ENCODE results near the gene CENPF. TPM values are rescaled to one million over a fixed set of nuclear protein-coding genes. Genes with fewer than 3 reads are reported as not detected.

CENPF gene
- total and polyA plus RNA-seq, 9 donors = 25.5 to 54.2 (median 40.7) TPM

DNA sequence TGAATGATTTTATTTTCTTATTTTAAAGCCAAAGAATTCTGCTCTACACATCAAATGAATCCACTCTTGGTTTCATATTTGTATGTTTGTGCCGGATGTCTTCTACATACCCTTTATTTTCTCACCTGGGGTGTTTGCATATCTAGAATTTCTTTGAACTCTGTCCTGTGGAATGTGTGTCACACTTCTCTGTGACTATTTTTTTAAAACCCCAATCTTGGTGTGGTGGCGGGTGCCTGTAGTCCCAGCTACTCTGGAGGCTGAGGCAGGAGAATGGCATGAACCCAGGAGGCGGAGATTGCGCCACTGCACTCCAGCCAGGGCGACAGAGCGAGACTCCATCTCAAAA is 35.4 kb downstream of the CENPF start:
- Histone ChIP-seq H3K36me3 (ENCODE audit: control insufficient read depth, insufficient read depth, low read length) (peaks cover 30% of the 10 kb centered on the region), H3K9me3 (replicated peaks; ENCODE audit: control insufficient read depth, low read depth, low read length) (no peaks in the 10 kb centered on the region), H3K27me3 (ENCODE audit: control insufficient read depth, insufficient read depth, low read length) (no peaks in the 10 kb centered on the region), H3K4me1 (ENCODE audit: control insufficient read depth, insufficient read depth, low read length) (no peaks in the 10 kb centered on the region), H3K27ac (ENCODE audit: low read length) (no peak overlapping the region), H3K4me3 (ENCODE audit: low read length) (no peak overlapping the region)
- no peak for DNase-seq
- 73% methylated on average over 2 of the region's 6 CpGs for WGBS (ENCODE audit: insufficient coverage)

DNA sequence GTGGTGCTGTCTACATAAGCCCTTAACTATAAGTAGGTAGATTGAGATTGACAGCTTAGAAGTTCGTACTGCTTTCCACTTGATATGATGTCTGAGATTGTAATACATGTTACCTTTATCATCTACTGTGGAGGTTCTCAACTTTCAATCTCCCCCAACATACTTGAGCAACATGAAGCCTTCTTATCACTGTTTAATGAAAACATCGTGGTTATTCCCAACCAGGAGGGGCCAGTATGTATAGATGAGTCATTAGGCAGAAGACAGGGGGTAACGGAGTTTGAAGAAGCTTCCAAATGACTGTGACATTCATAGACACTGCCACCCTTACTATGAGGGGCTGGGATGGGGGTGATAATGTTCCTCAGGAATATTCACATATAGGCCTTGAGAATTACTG is 36.0 kb downstream of the CENPF start:
- WGBS (ENCODE audit: insufficient coverage) = no CpG with 5 or more reads among the region's 3 CpGs
- H3K27ac ChIP-seq (ENCODE audit: low read length) = no peak overlapping the region
- peaks cover 24% of the 10 kb centered on the region for H3K36me3 ChIP-seq (ENCODE audit: control insufficient read depth, insufficient read depth, low read length)
- no peak for DNase-seq
- no peak overlapping the region for H3K4me3 ChIP-seq (ENCODE audit: low read length)
- no peaks in the 10 kb centered on the region for H3K27me3 ChIP-seq (ENCODE audit: control insufficient read depth, insufficient read depth, low read length)
- H3K4me1 ChIP-seq (ENCODE audit: control insufficient read depth, insufficient read depth, low read length) = no peaks in the 10 kb centered on the region
- H3K9me3 ChIP-seq (replicated peaks; ENCODE audit: control insufficient read depth, low read depth, low read length) = no peaks in the 10 kb centered on the region

DNA sequence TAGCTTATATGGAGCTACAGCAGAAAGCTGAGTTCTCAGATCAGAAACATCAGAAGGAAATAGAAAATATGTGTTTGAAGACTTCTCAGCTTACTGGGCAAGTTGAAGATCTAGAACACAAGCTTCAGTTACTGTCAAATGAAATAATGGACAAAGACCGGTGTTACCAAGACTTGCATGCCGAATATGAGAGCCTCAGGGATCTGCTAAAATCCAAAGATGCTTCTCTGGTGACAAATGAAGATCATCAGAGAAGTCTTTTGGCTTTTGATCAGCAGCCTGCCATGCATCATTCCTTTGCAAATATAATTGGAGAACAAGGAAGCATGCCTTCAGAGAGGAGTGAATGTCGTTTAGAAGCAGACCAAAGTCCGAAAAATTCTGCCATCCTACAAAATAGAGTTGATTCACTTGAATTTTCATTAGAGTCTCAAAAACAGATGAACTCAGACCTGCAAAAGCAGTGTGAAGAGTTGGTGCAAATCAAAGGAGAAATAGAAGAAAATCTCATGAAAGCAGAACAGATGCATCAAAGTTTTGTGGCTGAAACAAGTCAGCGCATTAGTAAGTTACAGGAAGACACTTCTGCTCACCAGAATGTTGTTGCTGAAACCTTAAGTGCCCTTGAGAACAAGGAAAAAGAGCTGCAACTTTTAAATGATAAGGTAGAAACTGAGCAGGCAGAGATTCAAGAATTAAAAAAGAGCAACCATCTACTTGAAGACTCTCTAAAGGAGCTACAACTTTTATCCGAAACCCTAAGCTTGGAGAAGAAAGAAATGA is 37.6 kb downstream of the CENPF start:
- Histone ChIP-seq H3K36me3 (ENCODE audit: control insufficient read depth, insufficient read depth, low read length) (peaks cover 23% of the 10 kb centered on the region), H3K27me3 (ENCODE audit: control insufficient read depth, insufficient read depth, low read length) (no peaks in the 10 kb centered on the region), H3K27ac (ENCODE audit: low read length) (no peak overlapping the region), H3K9me3 (replicated peaks; ENCODE audit: control insufficient read depth, low read depth, low read length) (no peaks in the 10 kb centered on the region), H3K4me1 (ENCODE audit: control insufficient read depth, insufficient read depth, low read length) (no peaks in the 10 kb centered on the region), H3K4me3 (ENCODE audit: low read length) (no peak overlapping the region)
- no peak for DNase-seq
- 92% methylated on average over 2 of the region's 6 CpGs for WGBS (ENCODE audit: insufficient coverage)

DNA sequence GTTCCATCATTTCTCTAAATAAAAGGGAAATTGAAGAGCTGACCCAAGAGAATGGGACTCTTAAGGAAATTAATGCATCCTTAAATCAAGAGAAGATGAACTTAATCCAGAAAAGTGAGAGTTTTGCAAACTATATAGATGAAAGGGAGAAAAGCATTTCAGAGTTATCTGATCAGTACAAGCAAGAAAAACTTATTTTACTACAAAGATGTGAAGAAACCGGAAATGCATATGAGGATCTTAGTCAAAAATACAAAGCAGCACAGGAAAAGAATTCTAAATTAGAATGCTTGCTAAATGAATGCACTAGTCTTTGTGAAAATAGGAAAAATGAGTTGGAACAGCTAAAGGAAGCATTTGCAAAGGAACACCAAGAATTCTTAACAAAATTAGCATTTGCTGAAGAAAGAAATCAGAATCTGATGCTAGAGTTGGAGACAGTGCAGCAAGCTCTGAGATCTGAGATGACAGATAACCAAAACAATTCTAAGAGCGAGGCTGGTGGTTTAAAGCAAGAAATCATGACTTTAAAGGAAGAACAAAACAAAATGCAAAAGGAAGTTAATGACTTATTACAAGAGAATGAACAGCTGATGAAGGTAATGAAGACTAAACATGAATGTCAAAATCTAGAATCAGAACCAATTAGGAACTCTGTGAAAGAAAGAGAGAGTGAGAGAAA is 38.4 kb downstream of the CENPF start:
- no peaks in the 10 kb centered on the region for H3K9me3 ChIP-seq (replicated peaks; ENCODE audit: control insufficient read depth, low read depth, low read length)
- peaks cover 29% of the 10 kb centered on the region for H3K36me3 ChIP-seq (ENCODE audit: control insufficient read depth, insufficient read depth, low read length)
- no peak overlapping the region for H3K4me3 ChIP-seq (ENCODE audit: low read length)
- no peak overlapping the region for H3K27ac ChIP-seq (ENCODE audit: low read length)
- no peaks in the 10 kb centered on the region for H3K4me1 ChIP-seq (ENCODE audit: control insufficient read depth, insufficient read depth, low read length)
- WGBS (ENCODE audit: insufficient coverage) = 100% methylated on average over 1 of the region's 2 CpGs
- DNase-seq = no peak
- no peaks in the 10 kb centered on the region for H3K27me3 ChIP-seq (ENCODE audit: control insufficient read depth, insufficient read depth, low read length)

DNA sequence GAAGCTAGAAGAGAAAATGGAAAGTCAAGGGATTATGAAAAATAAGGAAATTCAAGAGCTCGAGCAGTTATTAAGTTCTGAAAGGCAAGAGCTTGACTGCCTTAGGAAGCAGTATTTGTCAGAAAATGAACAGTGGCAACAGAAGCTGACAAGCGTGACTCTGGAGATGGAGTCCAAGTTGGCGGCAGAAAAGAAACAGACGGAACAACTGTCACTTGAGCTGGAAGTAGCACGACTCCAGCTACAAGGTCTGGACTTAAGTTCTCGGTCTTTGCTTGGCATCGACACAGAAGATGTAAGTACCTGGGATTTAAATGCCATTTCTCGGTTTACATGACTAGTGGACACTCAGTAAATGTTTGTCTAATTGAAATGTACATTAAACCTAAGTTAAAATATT is 40.0 kb downstream of the CENPF start:
- no peaks in the 10 kb centered on the region for H3K4me1 ChIP-seq (ENCODE audit: control insufficient read depth, insufficient read depth, low read length)
- 83% methylated on average over 5 of the region's 8 CpGs for WGBS (ENCODE audit: insufficient coverage)
- H3K36me3 ChIP-seq (ENCODE audit: control insufficient read depth, insufficient read depth, low read length) = peaks cover 33% of the 10 kb centered on the region
- H3K9me3 ChIP-seq (replicated peaks; ENCODE audit: control insufficient read depth, low read depth, low read length) = no peaks in the 10 kb centered on the region
- H3K4me3 ChIP-seq (ENCODE audit: low read length) = no peak overlapping the region
- DNase-seq = no peak
- H3K27me3 ChIP-seq (ENCODE audit: control insufficient read depth, insufficient read depth, low read length) = no peaks in the 10 kb centered on the region
- no peak overlapping the region for H3K27ac ChIP-seq (ENCODE audit: low read length)

DNA sequence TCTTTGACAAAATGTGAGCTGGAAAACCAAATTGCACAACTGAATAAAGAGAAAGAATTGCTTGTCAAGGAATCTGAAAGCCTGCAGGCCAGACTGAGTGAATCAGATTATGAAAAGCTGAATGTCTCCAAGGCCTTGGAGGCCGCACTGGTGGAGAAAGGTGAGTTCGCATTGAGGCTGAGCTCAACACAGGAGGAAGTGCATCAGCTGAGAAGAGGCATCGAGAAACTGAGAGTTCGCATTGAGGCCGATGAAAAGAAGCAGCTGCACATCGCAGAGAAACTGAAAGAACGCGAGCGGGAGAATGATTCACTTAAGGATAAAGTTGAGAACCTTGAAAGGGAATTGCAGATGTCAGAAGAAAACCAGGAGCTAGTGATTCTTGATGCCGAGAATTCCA is 42.7 kb downstream of the CENPF start:
- WGBS (ENCODE audit: insufficient coverage) = 97% methylated on average over 9 of the region's 10 CpGs
- no peak overlapping the region for H3K4me3 ChIP-seq (ENCODE audit: low read length)
- H3K9me3 ChIP-seq (replicated peaks; ENCODE audit: control insufficient read depth, low read depth, low read length) = no peaks in the 10 kb centered on the region
- H3K36me3 ChIP-seq (ENCODE audit: control insufficient read depth, insufficient read depth, low read length) = peaks cover 37% of the 10 kb centered on the region
- H3K4me1 ChIP-seq (ENCODE audit: control insufficient read depth, insufficient read depth, low read length) = no peaks in the 10 kb centered on the region
- DNase-seq = no peak
- H3K27me3 ChIP-seq (ENCODE audit: control insufficient read depth, insufficient read depth, low read length) = no peaks in the 10 kb centered on the region
- H3K27ac ChIP-seq (ENCODE audit: low read length) = no peak overlapping the region

DNA sequence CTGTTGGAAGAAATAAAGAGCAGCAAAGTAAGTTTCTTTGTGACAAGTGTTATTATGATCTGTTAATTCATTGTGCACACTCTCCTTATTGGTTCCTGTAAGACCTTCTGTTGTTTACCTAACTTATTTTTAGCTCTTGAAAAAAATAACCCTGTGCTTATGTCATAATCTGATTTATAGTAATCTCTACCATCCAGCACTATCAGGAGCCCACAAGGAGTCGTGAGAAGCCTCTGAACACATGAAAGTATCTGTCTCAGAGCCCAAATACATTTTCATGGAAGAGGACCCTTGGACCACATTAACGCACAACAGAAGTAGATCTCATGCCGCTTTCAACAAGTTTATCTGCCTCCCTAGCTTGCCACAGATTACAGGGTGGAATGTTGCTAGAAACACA is 45.8 kb downstream of the CENPF start:
- no peaks in the 10 kb centered on the region for H3K9me3 ChIP-seq (replicated peaks; ENCODE audit: control insufficient read depth, low read depth, low read length)
- no peak overlapping the region for H3K27ac ChIP-seq (ENCODE audit: low read length)
- 86% methylated on average over 1 of the region's 3 CpGs for WGBS (ENCODE audit: insufficient coverage)
- no peaks in the 10 kb centered on the region for H3K27me3 ChIP-seq (ENCODE audit: control insufficient read depth, insufficient read depth, low read length)
- H3K4me1 ChIP-seq (ENCODE audit: control insufficient read depth, insufficient read depth, low read length) = no peaks in the 10 kb centered on the region
- DNase-seq = no peak
- no peak overlapping the region for H3K4me3 ChIP-seq (ENCODE audit: low read length)
- peaks cover 31% of the 10 kb centered on the region for H3K36me3 ChIP-seq (ENCODE audit: control insufficient read depth, insufficient read depth, low read length)

DNA sequence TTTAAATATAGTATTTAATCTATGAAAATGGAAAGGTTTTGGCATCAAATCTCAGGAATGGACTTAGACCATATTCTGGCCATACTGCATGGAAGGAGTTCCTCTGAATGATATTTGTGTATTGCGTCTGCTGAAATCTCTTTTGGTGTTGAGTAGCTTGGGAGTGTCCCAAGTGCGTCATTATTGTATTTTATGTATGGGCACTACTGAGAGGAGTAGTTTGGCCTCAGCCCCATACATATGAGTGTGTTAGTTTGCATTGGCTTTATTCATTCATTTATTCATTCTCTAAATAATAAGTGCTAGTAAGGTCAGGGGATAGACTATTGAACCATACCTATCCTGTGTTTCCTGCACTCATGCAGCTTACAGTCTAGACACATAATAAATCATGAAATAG is 46.6 kb downstream of the CENPF start:
- Histone ChIP-seq H3K36me3 (ENCODE audit: control insufficient read depth, insufficient read depth, low read length) (peaks cover 30% of the 10 kb centered on the region), H3K27ac (ENCODE audit: low read length) (no peak overlapping the region), H3K4me1 (ENCODE audit: control insufficient read depth, insufficient read depth, low read length) (no peaks in the 10 kb centered on the region), H3K4me3 (ENCODE audit: low read length) (no peak overlapping the region), H3K9me3 (replicated peaks; ENCODE audit: control insufficient read depth, low read depth, low read length) (no peaks in the 10 kb centered on the region), H3K27me3 (ENCODE audit: control insufficient read depth, insufficient read depth, low read length) (no peaks in the 10 kb centered on the region)
- no peak for DNase-seq
- no CpG with 5 or more reads among the region's 2 CpGs for WGBS (ENCODE audit: insufficient coverage)

DNA sequence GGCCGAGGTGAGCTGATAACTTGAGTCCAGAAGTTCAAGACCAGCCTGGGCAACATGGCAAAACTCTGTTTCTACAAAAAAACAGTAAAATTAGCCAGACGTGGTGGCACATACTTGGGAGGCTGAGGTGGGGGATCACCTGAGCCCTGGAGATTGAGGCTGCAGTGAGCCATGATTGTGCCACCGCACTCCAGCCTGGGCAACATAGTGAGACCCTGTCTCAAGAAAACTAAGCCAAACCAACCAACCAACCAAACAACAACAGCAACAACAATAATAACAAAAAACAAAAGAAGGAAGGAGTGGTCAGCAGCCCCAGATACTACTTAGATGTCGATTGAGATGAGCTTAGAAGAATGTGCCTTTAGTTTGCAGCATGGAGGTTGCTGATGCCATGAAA is 47.7 kb downstream of the CENPF start:
- peaks cover 25% of the 10 kb centered on the region for H3K36me3 ChIP-seq (ENCODE audit: control insufficient read depth, insufficient read depth, low read length)

DNA sequence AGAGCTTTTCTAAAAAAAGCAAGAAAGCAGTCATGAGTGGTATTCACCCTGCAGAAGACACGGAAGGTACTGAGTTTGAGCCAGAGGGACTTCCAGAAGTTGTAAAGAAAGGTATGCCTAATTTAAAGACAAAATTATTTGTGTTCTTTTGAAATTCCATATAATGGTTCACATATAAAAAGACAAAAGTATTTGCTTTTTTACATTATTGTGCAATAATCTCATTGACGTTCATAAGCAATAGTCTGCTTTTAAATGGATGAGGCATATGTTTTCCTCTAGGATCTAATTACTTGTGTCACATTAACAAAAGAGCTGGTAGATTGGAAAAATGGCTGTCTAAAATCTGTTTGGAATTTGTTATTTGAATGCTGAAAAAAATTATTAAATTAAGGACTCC is 54.3 kb downstream of the CENPF start:
- DNase-seq = no peak
- Histone ChIP-seq H3K9me3 (replicated peaks; ENCODE audit: control insufficient read depth, low read depth, low read length) (no peaks in the 10 kb centered on the region), H3K36me3 (ENCODE audit: control insufficient read depth, insufficient read depth, low read length) (peaks cover 18% of the 10 kb centered on the region), H3K4me1 (ENCODE audit: control insufficient read depth, insufficient read depth, low read length) (no peaks in the 10 kb centered on the region), H3K27ac (ENCODE audit: low read length) (no peak overlapping the region), H3K4me3 (ENCODE audit: low read length) (no peak overlapping the region), H3K27me3 (ENCODE audit: control insufficient read depth, insufficient read depth, low read length) (no peaks in the 10 kb centered on the region)
- no CpG with 5 or more reads among the region's 2 CpGs for WGBS (ENCODE audit: insufficient coverage)

More for the DNA sequence above, 47.7 kb downstream of the CENPF start:
- 100% methylated on average over 1 of the region's 4 CpGs for WGBS (ENCODE audit: insufficient coverage)
- H3K9me3 ChIP-seq (replicated peaks; ENCODE audit: control insufficient read depth, low read depth, low read length) = no peaks in the 10 kb centered on the region
- H3K27ac ChIP-seq (ENCODE audit: low read length) = no peak overlapping the region
- no peaks in the 10 kb centered on the region for H3K4me1 ChIP-seq (ENCODE audit: control insufficient read depth, insufficient read depth, low read length)
- H3K27me3 ChIP-seq (ENCODE audit: control insufficient read depth, insufficient read depth, low read length) = no peaks in the 10 kb centered on the region
- no peak for DNase-seq
- H3K4me3 ChIP-seq (ENCODE audit: low read length) = no peak overlapping the region
